Tibial nerve (tissue), 4 donors: ENCODE measurements around the gene CAMK2D.

Experiments used
- CTCF ChIP-seq, 5 experiments: fragments of 200-600 bp in 3 of 5; fragments of 450-650 bp in 2 of 5; sonication (generic) in 3 of 5; IDR thresholded peaks; one replicate each; pipeline ENCODE4 v1.5.1; 2016 to 2019; ENCODE audit warnings: antibody characterized with exemption in 5 of 5, mild to moderate bottlenecking in 3 of 5, moderate library complexity in 2 of 5
- EP300 ChIP-seq, 2 donors: sonication (generic); formaldehyde crosslinking; IDR thresholded peaks; one replicate each; pipeline ENCODE4 v1.6.1; 2017; ENCODE audit warnings: antibody characterized with exemption in 2 of 2, mild to moderate bottlenecking in 1 of 2
- POLR2A ChIP-seq, 2 donors: fragments of 450-650 bp; IDR thresholded peaks; one replicate each; pipeline ENCODE4 v1.6.1; 2017; ENCODE audit warnings: antibody characterized with exemption in 2 of 2, mild to moderate bottlenecking in 2 of 2, moderate library complexity in 2 of 2

GRCh38 chr4:113572620-113573019 is 188.9 kb downstream of the CAMK2D start:
- TF ChIP-seq CTCF (IDR thresholded peaks at IDR 0.05) (no peak), EP300 (IDR thresholded peaks at IDR 0.05) (no peak), POLR2A (IDR thresholded peaks at IDR 0.05) (no peak)
